Measurements from ENCODE around the gene TNKS2. TPM values are rescaled to one million over a fixed set of nuclear protein-coding genes. Genes with fewer than 3 reads are reported as not detected.

Gene TNKS2
- polyA plus RNA-seq, 3 donors: 20.7 to 25.4 (median 20.9) TPM

GRCh38 chr10:91800182-91800581 lies 2.0 kb downstream of the TNKS2 start:
- no CpG with 5 or more reads among the region's 5 CpGs for WGBS (ENCODE audit: insufficient coverage)
- H3K27ac ChIP-seq (ENCODE audit: low read depth in 1 of 2, low read length in 2 of 2): peak overlapping the region in 1 of 2 donors; percentile 90

GRCh38 chr10:91800756-91801155 lies 2.5 kb downstream of the TNKS2 start:
- Histone ChIP-seq H3K27me3 (ENCODE audit: control insufficient read depth in 2 of 2, insufficient read depth in 2 of 2, low read length in 2 of 2) (no peaks in the 10 kb centered on the region), H2AFZ (ENCODE audit: insufficient read depth, low read depth, low read length, poor library complexity, severe bottlenecking) (no peak overlapping the region), H3K9ac (ENCODE audit: insufficient read depth, low read length, poor library complexity, severe bottlenecking) (no peak overlapping the region), H3K9me3 (replicated peaks in 1 of 2; ENCODE audit: control insufficient read depth in 1 of 2, insufficient read depth in 1 of 2, low read length in 2 of 2) (no peaks in the 10 kb centered on the region), H3K27ac (ENCODE audit: low read depth in 1 of 2, low read length in 2 of 2) (no peak overlapping the region), H3K4me2 (replicated peaks; ENCODE audit: extremely low read depth, low read length, poor library complexity, severe bottlenecking) (peak overlapping the region; percentile 90), H3K4me1 (ENCODE audit: control insufficient read depth in 1 of 2, insufficient read depth in 2 of 2, low read length in 2 of 2) (peaks cover 28 to 41% of the 10 kb centered on the region in 2 donors), H3K36me3 (replicated peaks in 1 of 2; ENCODE audit: control insufficient read depth in 1 of 2, insufficient read depth in 2 of 2, low read length in 2 of 2) (peaks cover 16 to 46% of the 10 kb centered on the region in 2 donors), H3K79me2 (ENCODE audit: insufficient read depth, low read length) (peaks cover 85% of the 10 kb centered on the region), H4K20me1 (ENCODE audit: insufficient read depth, low read length) (peaks cover 64% of the 10 kb centered on the region), H3K4me3 (replicated peaks in 1 of 3; ENCODE audit: low read depth in 2 of 3, low read length in 3 of 3) (no peak overlapping the region)
- Mint-ChIP-seq H3K36me3 (peaks cover 25 to 38% of the 10 kb centered on the region in 2 donors), H3K27me3 (ENCODE audit: low read depth in 3 of 3) (no peaks in the 10 kb centered on the region), H3K27ac (peak overlapping the region in 2 of 7 donors; percentile 4 to 91), H3K4me1 (peaks cover 48% of the 10 kb centered on the region), H3K4me3 (no peak overlapping the region), H3K9me3 (no peaks in the 10 kb centered on the region)
- intact Hi-C loops (cut with micrococcal nuclease): no loop called here
- no peak for TF ChIP-seq CTCF (IDR thresholded peaks at IDR 0.05)
- no peak for DNase-seq
- WGBS (ENCODE audit: insufficient coverage): no CpG with 5 or more reads among the region's 1 CpG

More at GRCh38 chr10:91800182-91800581, 2.0 kb downstream of the TNKS2 start:
- no peak for DNase-seq
- peaks cover 47% of the 10 kb centered on the region for H3K4me1 Mint-ChIP-seq
- peak overlapping the region; percentile 90 for H3K4me2 ChIP-seq (replicated peaks; ENCODE audit: extremely low read depth, low read length, poor library complexity, severe bottlenecking)
- TF ChIP-seq CTCF (IDR thresholded peaks at IDR 0.05): no peak
- no peaks in the 10 kb centered on the region for H3K9me3 Mint-ChIP-seq
- peak overlapping the region in 6 of 7 donors; percentile 9 to 91 (median 58) for H3K27ac Mint-ChIP-seq
- H3K9ac ChIP-seq (ENCODE audit: insufficient read depth, low read length, poor library complexity, severe bottlenecking): no peak overlapping the region
- intact Hi-C loops (cut with micrococcal nuclease): no loop called here
- H3K9me3 ChIP-seq (replicated peaks in 1 of 2; ENCODE audit: control insufficient read depth in 1 of 2, insufficient read depth in 1 of 2, low read length in 2 of 2): no peaks in the 10 kb centered on the region
- H3K4me3 Mint-ChIP-seq: peak overlapping the region in 1 of 2 donors; percentile 98
- H3K4me3 ChIP-seq (replicated peaks in 1 of 3; ENCODE audit: low read depth in 2 of 3, low read length in 3 of 3): peak overlapping the region in 1 of 3 experiments; percentile 92
- H4K20me1 ChIP-seq (ENCODE audit: insufficient read depth, low read length): peaks cover 58% of the 10 kb centered on the region
- peaks cover 79% of the 10 kb centered on the region for H3K79me2 ChIP-seq (ENCODE audit: insufficient read depth, low read length)
- H3K4me1 ChIP-seq (ENCODE audit: control insufficient read depth in 1 of 2, insufficient read depth in 2 of 2, low read length in 2 of 2): peaks cover 28 to 42% of the 10 kb centered on the region in 2 donors
- H3K36me3 Mint-ChIP-seq: peaks cover 22 to 34% of the 10 kb centered on the region in 2 donors
- no peaks in the 10 kb centered on the region for H3K27me3 ChIP-seq (ENCODE audit: control insufficient read depth in 2 of 2, insufficient read depth in 2 of 2, low read length in 2 of 2)
- H3K36me3 ChIP-seq (replicated peaks in 1 of 2; ENCODE audit: control insufficient read depth in 1 of 2, insufficient read depth in 2 of 2, low read length in 2 of 2): peaks cover 11 to 40% of the 10 kb centered on the region in 2 donors
- no peak overlapping the region for H2AFZ ChIP-seq (ENCODE audit: insufficient read depth, low read depth, low read length, poor library complexity, severe bottlenecking)
- H3K27me3 Mint-ChIP-seq (ENCODE audit: low read depth in 3 of 3): no peaks in the 10 kb centered on the region
